GM18505 (cell line): ENCODE results near the gene ATP1A4.

Source experiments
- ATAC-seq: cut with Tn5 transposase; IDR thresholded peaks from one replicate; pipeline ENCODE4 v1.9.1; 2021; ENCODE audit not compliant: unreplicated experiment
- POLR2A ChIP-seq: IDR thresholded peaks from 4 replicates; pipeline ENCODE4 v1.6.1; 2011; ENCODE audit warnings: borderline replicate concordance; ENCODE audit not compliant: insufficient read depth, insufficient read length; ENCODE audit errors: extremely low read depth

ATP1A4 gene

GRCh38 chr1:160186729-160187128 is 35.3 kb downstream of the ATP1A4 start:
- TF ChIP-seq POLR2A, result no peak
- no peak for ATAC-seq

- no peak for TF ChIP-seq POLR2A
- no peak for ATAC-seq
Measured at GRCh38 chr1:160187407-160187806, 36.0 kb downstream of the ATP1A4 start.

- TF ChIP-seq POLR2A, result no peak
- ATAC-seq, result no peak
Measured at GRCh38 chr1:160188341-160188740, 36.9 kb downstream of the ATP1A4 start.

GRCh38 chr1:160189649-160190625 is 38.5 kb downstream of the ATP1A4 start, which contains the start of gene CASQ1:
Gene CASQ1 (plus strand): TSS chr1:160190575. CDS start chr1:160190752, 177 bp downstream.
- no peak for ATAC-seq
- no peak for TF ChIP-seq POLR2A

GRCh38 chr1:160191756-160192155 is 40.4 kb downstream of the ATP1A4 start:
- no peak for TF ChIP-seq POLR2A
- no peak for ATAC-seq

GRCh38 chr1:160192234-160192633 is 40.8 kb downstream of the ATP1A4 start:
- no peak for TF ChIP-seq POLR2A
- no peak for ATAC-seq

- ATAC-seq, result peak; percentile 63
- TF ChIP-seq POLR2A, result no peak
Measured at GRCh38 chr1:160193091-160193819, 41.9 kb downstream of the ATP1A4 start.

- no peak for ATAC-seq
- TF ChIP-seq POLR2A, result no peak
Measured at GRCh38 chr1:160193832-160194736, 42.7 kb downstream of the ATP1A4 start.

GRCh38 chr1:160194737-160195059 is 43.3 kb downstream of the ATP1A4 start:
- TF ChIP-seq POLR2A, result no peak
- no peak for ATAC-seq

GRCh38 chr1:160196143-160196542 is 44.7 kb downstream of the ATP1A4 start:
- TF ChIP-seq POLR2A, result no peak

GRCh38 chr1:160197231-160197630 is 45.8 kb downstream of the ATP1A4 start:
- no peak for TF ChIP-seq POLR2A
- ATAC-seq, result no peak

More at GRCh38 chr1:160196143-160196542, 44.7 kb downstream of the ATP1A4 start:
- ATAC-seq, result no peak

GRCh38 chr1:160200786-160201185 is 49.4 kb downstream of the ATP1A4 start:
- ATAC-seq, result no peak
- TF ChIP-seq POLR2A, result no peak
